ENCODE measurements around the gene MLXIP. TPM values are rescaled to one million over a fixed set of nuclear protein-coding genes. Genes with fewer than 3 reads are reported as not detected.
"Not testable (repeated sequence)": the region's sequence is repeated elsewhere in the genome, so short reads cannot be mapped to it uniquely, and the experiment has no call there.

MLXIP gene
- total and polyA plus RNA-seq, 2 of the 4 experiments (the other 2 are of a cell fraction): 2.7 to 10.8 TPM

GRCh38 chr12:122041458-122041857 is 37.1 kb upstream of the MLXIP start:
- POLR2A ChIA-PET (ENCODE audit: unreplicated experiment); H3K56ac ChIP-seq (ENCODE audit: extremely low read depth, insufficient read depth, low read length); H3K23ac ChIP-seq (ENCODE audit: low read depth, low read length); H3K79me1 ChIP-seq (ENCODE audit: low read depth in 1 of 2, low read length in 2 of 2); H3K18ac ChIP-seq (ENCODE audit: low read depth, low read length); H2BK120ac ChIP-seq (ENCODE audit: low read depth, low read length); H3K9me3 ChIP-seq (ENCODE audit: control insufficient read depth, insufficient read depth, low read length); H4K91ac ChIP-seq (ENCODE audit: insufficient read depth, low read depth, low read length); dilution Hi-C loops (cut with HindIII; ENCODE audit: low sequenced_read_pairs, unreplicated experiment); H3K4ac ChIP-seq (ENCODE audit: low read depth, low read length); H2AK5ac ChIP-seq (ENCODE audit: low read depth, low read length); H2AFZ ChIP-seq (replicated peaks; ENCODE audit: low read length, poor library complexity); H4K8ac ChIP-seq (ENCODE audit: low read depth in 2 of 2, low read length in 2 of 2); H3K4me3 ChIP-seq (ENCODE audit: insufficient read depth, low read depth, low read length); H3K4me1 ChIP-seq (ENCODE audit: control insufficient read depth, insufficient read depth, low read length); H4K20me1 ChIP-seq (ENCODE audit: insufficient read depth, low read length); in situ Hi-C loops (cut with MboI; ENCODE audit: low sequenced_read_pairs); H2BK20ac ChIP-seq (ENCODE audit: low read depth, low read length); DNase-seq; intact Hi-C loops (cut with micrococcal nuclease); H4K5ac ChIP-seq (ENCODE audit: low read depth, low read length); BruUV-seq (replicated peaks); H3K4me2 ChIP-seq (ENCODE audit: low read depth, low read length); H3K14ac ChIP-seq (replicated peaks; ENCODE audit: low read depth, low read length); H3K9me1 ChIP-seq (ENCODE audit: insufficient read depth, low read length); ATAC-seq (ENCODE audit: low read depth); H2BK5ac ChIP-seq (ENCODE audit: low read depth, low read length, poor library complexity, severe bottlenecking); H3K27ac ChIP-seq (ENCODE audit: insufficient read depth, low read length); H3K9ac ChIP-seq (ENCODE audit: low read depth, low read length); H3K27me3 ChIP-seq (ENCODE audit: control insufficient read depth, insufficient read depth, low read length); H2BK15ac ChIP-seq (ENCODE audit: low read depth, low read length); CTCF ChIA-PET: not testable (repeated sequence)
- Histone ChIP-seq H2AK9ac (replicated peaks; ENCODE audit: low read depth, low read length, poor library complexity) (peak overlapping the region; percentile 85), H3K36me3 (ENCODE audit: control insufficient read depth, insufficient read depth, low read length) (peaks cover 18% of the 10 kb centered on the region)
- 100% methylated on average over 1 of the region's 3 CpGs; no CpG with 5 or more reads in 1 of the 2 experiments for WGBS, 2 experiments (ENCODE audit: extremely low coverage in 2 of 2, insufficient read length in 1 of 2)

Measured in IMR-90 (cell line).